A549 (cell line): Measurements from ENCODE around the gene SIK3. TPM values are rescaled to one million over a fixed set of nuclear protein-coding genes. Genes with fewer than 3 reads are reported as not detected.
A peak's percentile ranks its signal among the peaks of the same experiment; 100 is the strongest.

Experiments used
- ATAC-seq, 2 experiments: fragments of 200-7000 bp in 1 of 2; fragments of >200 bp in 1 of 2; cut with Nextera tagmentation in 1 of 2; cut with Tn5 transposase in 1 of 2; 3 replicates each; pipeline versions ENCODE4 v1.8.0 to v1.9.1; 2018 to 2020; ENCODE audit warnings: mild to moderate bottlenecking in 1 of 2, moderate library complexity in 1 of 2
- CTCF ChIA-PET: fragments of 300-600 bp; sonication (Branson Sonifier 250); formaldehyde crosslinking; extraction: SDS; loops from one replicate; lab custom pipeline; 2021; ENCODE audit warnings: antibody characterized with exemption, inconsistent platforms; lab: Yijun Ruan, JAX
- POLR2A ChIA-PET: fragments of 350-600 bp; formaldehyde crosslinking; extraction: SDS; loops from one replicate; lab custom pipeline; 2021; ENCODE audit warnings: antibody characterized with exemption, inconsistent platforms; lab: Yijun Ruan, JAX
- DNase-seq, 2 experiments: peaks; one replicate each; pipeline versions ENCODE4 v3.0.0 to v3.0.0-alpha.2; 2011 to 2016; ENCODE audit warnings: low read depth in 1 of 2, low spot score in 1 of 2
- FAIRE-seq: peaks from 2 replicates; lab custom pipeline; 2011; peaks lifted over from hg19 to GRCh38; lab: Jason Lieb, UNC
- H3K27ac ChIP-seq, 2 experiments: fragments of >200 bp; sonication (Bioruptor Twin); formaldehyde crosslinking; 3 replicates each; pipeline ENCODE4 v1.5.1; 2016 to 2017
- H3K4me1 ChIP-seq: fragments of >200 bp; sonication (Bioruptor Twin); formaldehyde crosslinking; 3 replicates; pipeline ENCODE4 v1.6.1; 2016
- H3K4me2 ChIP-seq: fragments of >200 bp; sonication (Bioruptor Twin); formaldehyde crosslinking; 3 replicates; pipeline ENCODE4 v1.6.1; 2016
- H3K4me3 ChIP-seq: fragments of >200 bp; sonication (Bioruptor Twin); formaldehyde crosslinking; 3 replicates; pipeline ENCODE4 v1.5.1; 2016
- H3K9me3 ChIP-seq: fragments of >200 bp; sonication (Bioruptor Twin); formaldehyde crosslinking; 3 replicates; pipeline ENCODE4 v1.6.1; 2016
- CHD4 ChIP-seq: fragments of 200-600 bp; sonication (generic); IDR thresholded peaks from 2 replicates; pipeline ENCODE4 v1.6.1; 2016; ENCODE audit warnings: antibody characterized with exemption, mild to moderate bottlenecking, borderline replicate concordance
- EHMT2 ChIP-seq: fragments of 200-600 bp; sonication (generic); IDR thresholded peaks from 2 replicates; pipeline ENCODE4 v1.6.1; 2016; ENCODE audit warnings: antibody characterized with exemption, low read depth, mild to moderate bottlenecking, moderate library complexity
- ELK1 ChIP-seq: fragments of 150-350 bp; IDR thresholded peaks from 2 replicates; pipeline ENCODE4 v1.6.1; 2014; ENCODE audit warnings: low read depth, mild to moderate bottlenecking, low read length
- FOSL2 ChIP-seq, 2 experiments: fragments of 450-650 bp in 1 of 2; fragments of >200 bp in 1 of 2; sonication (Bioruptor Twin) in 1 of 2; formaldehyde crosslinking; IDR thresholded peaks; 2 replicates each; pipeline versions ENCODE4 v1.5.0 to v1.6.1; 2016 to 2020; ENCODE audit warnings: mild to moderate bottlenecking in 1 of 2, moderate library complexity in 1 of 2
- HDAC2 ChIP-seq: fragments of 200-600 bp; sonication (generic); IDR thresholded peaks from 2 replicates; pipeline ENCODE4 v1.6.1; 2016
- HEYL ChIP-seq: fragments of 250-450 bp; sonication (Bioruptor Pico); IDR thresholded peaks from 2 replicates; pipeline ENCODE4 v1.8.0; 2021; ENCODE audit warnings: mild to moderate bottlenecking, moderate library complexity
- HOXA7 ChIP-seq: fragments of 250-450 bp; sonication (Bioruptor Pico); IDR thresholded peaks from 2 replicates; pipeline ENCODE4 v1.5.0; 2020; ENCODE audit warnings: mild to moderate bottlenecking, moderate library complexity
- HOXB5 ChIP-seq: fragments of 250-450 bp; sonication (Bioruptor Pico); IDR thresholded peaks from 2 replicates; pipeline ENCODE4 v1.5.0; 2020; ENCODE audit warnings: mild to moderate bottlenecking, moderate library complexity
- JUN ChIP-seq, 2 experiments: fragments of >200 bp; sonication (Bioruptor Twin); formaldehyde crosslinking; IDR thresholded peaks; 2 replicates in 1 of 2; 3 replicates in 1 of 2; pipeline ENCODE4 v1.6.1; 2016 to 2017
- MYC ChIP-seq: IDR thresholded peaks from 2 replicates; pipeline ENCODE4 v1.6.1; 2012; ENCODE audit warnings: mild to moderate bottlenecking, inconsistent platforms, low read length, improper control_type of control experiment, borderline replicate concordance
- NR3C1 ChIP-seq: fragments of >200 bp; sonication (Bioruptor Twin); formaldehyde crosslinking; IDR thresholded peaks from 3 replicates; pipeline ENCODE4 v1.6.1; 2017
- PHF8 ChIP-seq: fragments of 200-600 bp; sonication (generic); IDR thresholded peaks from 2 replicates; pipeline ENCODE4 v1.6.1; 2016; ENCODE audit warnings: low read depth, mild to moderate bottlenecking, antibody characterized with exemption, moderate library complexity, borderline replicate concordance
- POLR2A ChIP-seq: IDR thresholded peaks from 2 replicates; pipeline ENCODE4 v1.6.1; 2012; ENCODE audit warnings: mild to moderate bottlenecking, low read length
- RAD21 ChIP-seq, 2 experiments: fragments of >200 bp in 1 of 2; sonication (Bioruptor Twin) in 1 of 2; formaldehyde crosslinking in 1 of 2; IDR thresholded peaks in 1 of 2; conservative IDR thresholded peaks in 1 of 2; 2 replicates in 1 of 2; 3 replicates in 1 of 2; pipeline ENCODE4 v1.6.1; 2012 to 2018; ENCODE audit warnings: inconsistent platforms in 1 of 2
- SMC3 ChIP-seq: fragments of >200 bp; sonication (Bioruptor Twin); formaldehyde crosslinking; IDR thresholded peaks from 3 replicates; pipeline ENCODE4 v1.6.1; 2018; ENCODE audit warnings: inconsistent platforms
- ZFP36 ChIP-seq: fragments of 450-650 bp; IDR thresholded peaks from 2 replicates; pipeline ENCODE4 v1.6.1; 2014; ENCODE audit warnings: borderline replicate concordance; ENCODE audit not compliant: partially characterized antibody
- ZSCAN20 ChIP-seq: fragments of 250-450 bp; sonication (Bioruptor Pico); IDR thresholded peaks from 2 replicates; pipeline ENCODE4 v1.8.0; 2022; ENCODE audit warnings: mild to moderate bottlenecking, moderate library complexity
- WGBS: methylation state at CpG from one replicate; pipeline ENCODE4 v1.1.6; 2017; ENCODE audit errors: missing lambda C conversion rate; 5-methylcytosine and 5-hydroxymethylcytosine counted together
- polyA plus RNA-seq, 4 experiments: library from polyadenylated mRNA; depleted of rRNA in 3 of 4; stranded (reverse); fragments of >200 nt; fragmentation: RNase III in 1 of 4; extraction: RNeasy Plus Mini Kit Qiagen cat#74134 plus additional on column Dnase treatment in 1 of 4; gene quantifications; 2 replicates in 3 of 4; 3 replicates in 1 of 4; pipeline ENCODE4 v1.2.3, GENCODE V29; 2011 to 2017
- TF ChIP-seq, protein P1 (sequence below): IDR thresholded peaks from 2 replicates; pipeline ENCODE4 v1.6.1; 2012
- TF ChIP-seq, protein P2 (sequence below): IDR thresholded peaks from 2 replicates; pipeline ENCODE4 v1.6.1; 2012; ENCODE audit warnings: low read depth, borderline replicate concordance
- TF ChIP-seq, protein P3 (sequence below): fragments of >200 bp; sonication (Bioruptor Twin); formaldehyde crosslinking; IDR thresholded peaks from 2 replicates; pipeline ENCODE4 v1.6.1; 2016
- TF ChIP-seq, protein P4 (sequence below): fragments of 450-650 bp; IDR thresholded peaks from 2 replicates; pipeline ENCODE4 v1.6.1; 2014; ENCODE audit warnings: antibody characterized with exemption
- TF ChIP-seq, protein P5 (sequence below): fragments of >200 bp; sonication (Bioruptor Twin); formaldehyde crosslinking; IDR thresholded peaks from 3 replicates; pipeline ENCODE4 v1.6.1; 2016
- TF ChIP-seq, protein P6 (sequence below): fragments of >200 bp; sonication (Bioruptor Twin); formaldehyde crosslinking; IDR thresholded peaks from 3 replicates; pipeline ENCODE4 v1.5.1; 2016

The SIK3 gene
- polyA plus RNA-seq, 2 of the 4 experiments (the other 2 are of a cell fraction), result 8.2 to 9.0 TPM

GRCh38 chr11:116835791-116836631 lies 262.2 kb downstream of the SIK3 start:
- H3K4me3 ChIP-seq, result peak overlapping the region; percentile 27
- peak overlapping the region; percentile 20 to 79; a peak in 5 of 6 replicates for H3K27ac ChIP-seq
- TF ChIP-seq ELK1, result no peak
- TF ChIP-seq MYC, result no peak
- TF ChIP-seq NR3C1, result no peak
- TF ChIP-seq HDAC2, result peak; percentile 61; the same call in 1 of the 2 replicates
- TF ChIP-seq, protein P1, sequence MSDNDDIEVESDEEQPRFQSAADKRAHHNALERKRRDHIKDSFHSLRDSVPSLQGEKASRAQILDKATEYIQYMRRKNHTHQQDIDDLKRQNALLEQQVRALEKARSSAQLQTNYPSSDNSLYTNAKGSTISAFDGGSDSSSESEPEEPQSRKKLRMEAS, result peak; percentile 86
- TF ChIP-seq, protein P2, sequence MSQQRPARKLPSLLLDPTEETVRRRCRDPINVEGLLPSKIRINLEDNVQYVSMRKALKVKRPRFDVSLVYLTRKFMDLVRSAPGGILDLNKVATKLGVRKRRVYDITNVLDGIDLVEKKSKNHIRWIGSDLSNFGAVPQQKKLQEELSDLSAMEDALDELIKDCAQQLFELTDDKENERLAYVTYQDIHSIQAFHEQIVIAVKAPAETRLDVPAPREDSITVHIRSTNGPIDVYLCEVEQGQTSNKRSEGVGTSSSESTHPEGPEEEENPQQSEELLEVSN, result peak; percentile 90; the same call in 1 of the 2 replicates
- no peak for TF ChIP-seq HOXA7 (CRISPR knock-in tag)
- TF ChIP-seq SMC3, result peak; percentile 64
- TF ChIP-seq EHMT2, result no peak
- peak; percentile 52 to 63 for TF ChIP-seq RAD21 (conservative IDR thresholded peaks at IDR 0.05 in 1 of 2, IDR thresholded peaks at IDR 0.05 in 1 of 2)
- no peak; the same call in 1 of the 2 replicates for TF ChIP-seq HOXB5
- no peak for TF ChIP-seq FOSL2 (IDR thresholded peaks at IDR 0.05)
- TF ChIP-seq FOSL2 (CRISPR knock-in tag; IDR thresholded peaks at IDR 0.05), result no peak
- no peak for TF ChIP-seq ZFP36
- no peak for TF ChIP-seq ZSCAN20 (CRISPR knock-in tag)
- TF ChIP-seq HEYL (CRISPR knock-in tag), result no peak
- no peak for TF ChIP-seq PHF8
- TF ChIP-seq, protein P3, sequence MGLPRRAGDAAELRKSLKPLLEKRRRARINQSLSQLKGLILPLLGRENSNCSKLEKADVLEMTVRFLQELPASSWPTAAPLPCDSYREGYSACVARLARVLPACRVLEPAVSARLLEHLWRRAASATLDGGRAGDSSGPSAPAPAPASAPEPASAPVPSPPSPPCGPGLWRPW, result no peak
- TF ChIP-seq, protein P4, sequence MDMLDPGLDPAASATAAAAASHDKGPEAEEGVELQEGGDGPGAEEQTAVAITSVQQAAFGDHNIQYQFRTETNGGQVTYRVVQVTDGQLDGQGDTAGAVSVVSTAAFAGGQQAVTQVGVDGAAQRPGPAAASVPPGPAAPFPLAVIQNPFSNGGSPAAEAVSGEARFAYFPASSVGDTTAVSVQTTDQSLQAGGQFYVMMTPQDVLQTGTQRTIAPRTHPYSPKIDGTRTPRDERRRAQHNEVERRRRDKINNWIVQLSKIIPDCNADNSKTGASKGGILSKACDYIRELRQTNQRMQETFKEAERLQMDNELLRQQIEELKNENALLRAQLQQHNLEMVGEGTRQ, result no peak
- peak; percentile 41 for TF ChIP-seq POLR2A
- peak in 1 of 2 experiments; percentile 52; a peak in 1 of 5 replicates for TF ChIP-seq JUN (IDR thresholded peaks at IDR 0.05)
- TF ChIP-seq, protein P5, sequence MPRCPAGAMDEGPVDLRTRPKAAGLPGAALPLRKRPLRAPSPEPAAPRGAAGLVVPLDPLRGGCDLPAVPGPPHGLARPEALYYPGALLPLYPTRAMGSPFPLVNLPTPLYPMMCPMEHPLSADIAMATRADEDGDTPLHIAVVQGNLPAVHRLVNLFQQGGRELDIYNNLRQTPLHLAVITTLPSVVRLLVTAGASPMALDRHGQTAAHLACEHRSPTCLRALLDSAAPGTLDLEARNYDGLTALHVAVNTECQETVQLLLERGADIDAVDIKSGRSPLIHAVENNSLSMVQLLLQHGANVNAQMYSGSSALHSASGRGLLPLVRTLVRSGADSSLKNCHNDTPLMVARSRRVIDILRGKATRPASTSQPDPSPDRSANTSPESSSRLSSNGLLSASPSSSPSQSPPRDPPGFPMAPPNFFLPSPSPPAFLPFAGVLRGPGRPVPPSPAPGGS, result no peak
- TF ChIP-seq, protein P6, sequence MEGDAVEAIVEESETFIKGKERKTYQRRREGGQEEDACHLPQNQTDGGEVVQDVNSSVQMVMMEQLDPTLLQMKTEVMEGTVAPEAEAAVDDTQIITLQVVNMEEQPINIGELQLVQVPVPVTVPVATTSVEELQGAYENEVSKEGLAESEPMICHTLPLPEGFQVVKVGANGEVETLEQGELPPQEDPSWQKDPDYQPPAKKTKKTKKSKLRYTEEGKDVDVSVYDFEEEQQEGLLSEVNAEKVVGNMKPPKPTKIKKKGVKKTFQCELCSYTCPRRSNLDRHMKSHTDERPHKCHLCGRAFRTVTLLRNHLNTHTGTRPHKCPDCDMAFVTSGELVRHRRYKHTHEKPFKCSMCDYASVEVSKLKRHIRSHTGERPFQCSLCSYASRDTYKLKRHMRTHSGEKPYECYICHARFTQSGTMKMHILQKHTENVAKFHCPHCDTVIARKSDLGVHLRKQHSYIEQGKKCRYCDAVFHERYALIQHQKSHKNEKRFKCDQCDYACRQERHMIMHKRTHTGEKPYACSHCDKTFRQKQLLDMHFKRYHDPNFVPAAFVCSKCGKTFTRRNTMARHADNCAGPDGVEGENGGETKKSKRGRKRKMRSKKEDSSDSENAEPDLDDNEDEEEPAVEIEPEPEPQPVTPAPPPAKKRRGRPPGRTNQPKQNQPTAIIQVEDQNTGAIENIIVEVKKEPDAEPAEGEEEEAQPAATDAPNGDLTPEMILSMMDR, result peak; percentile 58
- no peak for TF ChIP-seq CHD4
- DNase-seq (peak; percentile 67 to 89), ATAC-seq (peak; percentile 87 to 92), FAIRE-seq (no peak)
- H3K4me2 ChIP-seq, result peak overlapping the region; percentile 72
- WGBS, result 33% methylated on average over 3 of the region's 57 CpGs
- ChIA-PET CTCF (interaction anchor here (0.6 to 3.7 kb wide), 29 partner anchors 9 to 399 kb away, joined by 3 to 56 read pairs (median 4); partner anchors contain the start of genes APOA4, APOA5 and BUD13), POLR2A (interaction anchor here (0.5 to 1.5 kb wide), 6 partner anchors 30 to 63 kb away, joined by 3 to 10 read pairs (median 4); partner anchors contain the start of genes APOA5, BUD13 and ZPR1)
- H3K4me1 ChIP-seq, result 0 out of 3 replicates have a peak, but pooled peaks cover 4% of the 10 kb centered on the region
- H3K9me3 ChIP-seq, result no peaks in the 10 kb centered on the region
